ENCODE results near the gene CCDC85C.

Gene CCDC85C

DNA sequence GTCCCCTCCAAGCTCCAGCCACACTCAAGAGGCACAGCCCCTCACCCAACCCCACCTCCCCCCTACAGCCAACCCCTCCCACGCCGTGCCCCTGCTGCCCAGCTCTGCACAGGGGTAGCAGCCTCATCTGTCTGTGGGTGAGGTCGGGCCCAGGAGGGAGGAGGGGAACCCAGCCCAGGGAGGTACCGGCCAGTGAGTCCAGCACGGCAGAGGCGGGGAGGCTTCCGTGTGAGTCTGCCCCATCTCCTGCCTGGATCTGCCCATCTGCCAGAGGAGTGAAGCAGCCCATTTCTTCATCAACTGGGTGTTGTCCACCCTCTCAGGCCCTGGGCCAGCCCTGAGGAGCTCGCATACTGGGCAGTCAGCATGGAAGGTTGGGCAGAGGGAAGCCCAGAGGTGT is 68.6 kb downstream of the CCDC85C start:
- H3K36me3 ChIP-seq (ENCODE audit: insufficient read depth) = no peaks in the 10 kb centered on the region
- peaks cover 14% of the 10 kb centered on the region for H3K4me1 ChIP-seq (ENCODE audit: low read depth, poor library complexity, severe bottlenecking)
- no peak for TF ChIP-seq CTCF (conservative IDR thresholded peaks at IDR 0.05; ENCODE audit: low read depth, low read length)
- H3K4me3 ChIP-seq (IDR thresholded peaks at IDR 0.05; ENCODE audit: insufficient read depth, low read depth, low read length) = no peak overlapping the region
- no peak overlapping the region for H3K4me2 ChIP-seq
- H2AFZ ChIP-seq (ENCODE audit: low read depth) = no peak overlapping the region
- no peaks in the 10 kb centered on the region for H4K20me1 ChIP-seq (ENCODE audit: insufficient read depth)
- H3K27ac ChIP-seq = no peak overlapping the region
- no peaks in the 10 kb centered on the region for H3K27me3 ChIP-seq (ENCODE audit: insufficient read depth, low read depth)
- no peak overlapping the region for H3K9ac ChIP-seq
- H3K79me2 ChIP-seq (ENCODE audit: insufficient read depth, low read depth) = no peaks in the 10 kb centered on the region

GRCh38 chr14:99534863-99535262 is 69.1 kb downstream of the CCDC85C start:
- H3K4me1 ChIP-seq (ENCODE audit: low read depth, poor library complexity, severe bottlenecking) = peaks cover 14% of the 10 kb centered on the region
- no peak overlapping the region for H3K4me2 ChIP-seq
- no peaks in the 10 kb centered on the region for H3K79me2 ChIP-seq (ENCODE audit: insufficient read depth, low read depth)
- H3K36me3 ChIP-seq (ENCODE audit: insufficient read depth) = no peaks in the 10 kb centered on the region
- no peak overlapping the region for H3K27ac ChIP-seq
- no peaks in the 10 kb centered on the region for H3K27me3 ChIP-seq (ENCODE audit: insufficient read depth, low read depth)
- H4K20me1 ChIP-seq (ENCODE audit: insufficient read depth) = no peaks in the 10 kb centered on the region
- no peak overlapping the region for H3K4me3 ChIP-seq (IDR thresholded peaks at IDR 0.05; ENCODE audit: insufficient read depth, low read depth, low read length)
- H3K9ac ChIP-seq = no peak overlapping the region
- TF ChIP-seq CTCF (conservative IDR thresholded peaks at IDR 0.05; ENCODE audit: low read depth, low read length) = no peak
- no peak overlapping the region for H2AFZ ChIP-seq (ENCODE audit: low read depth)

GRCh38 chr14:99534333-99534732 is 69.7 kb downstream of the CCDC85C start:
- H3K9ac ChIP-seq = no peak overlapping the region
- H3K4me1 ChIP-seq (ENCODE audit: low read depth, poor library complexity, severe bottlenecking) = peaks cover 8% of the 10 kb centered on the region
- H3K4me2 ChIP-seq = no peak overlapping the region
- no peaks in the 10 kb centered on the region for H3K79me2 ChIP-seq (ENCODE audit: insufficient read depth, low read depth)
- H3K27ac ChIP-seq = no peak overlapping the region
- no peaks in the 10 kb centered on the region for H4K20me1 ChIP-seq (ENCODE audit: insufficient read depth)
- no peak for TF ChIP-seq CTCF (conservative IDR thresholded peaks at IDR 0.05; ENCODE audit: low read depth, low read length)
- no peak overlapping the region for H3K4me3 ChIP-seq (IDR thresholded peaks at IDR 0.05; ENCODE audit: insufficient read depth, low read depth, low read length)
- no peaks in the 10 kb centered on the region for H3K27me3 ChIP-seq (ENCODE audit: insufficient read depth, low read depth)
- H3K36me3 ChIP-seq (ENCODE audit: insufficient read depth) = no peaks in the 10 kb centered on the region
- H2AFZ ChIP-seq (ENCODE audit: low read depth) = no peak overlapping the region

GRCh38 chr14:99532310-99532709 is 71.7 kb downstream of the CCDC85C start:
- H2AFZ ChIP-seq (ENCODE audit: low read depth) = no peak overlapping the region
- H3K4me1 ChIP-seq (ENCODE audit: low read depth, poor library complexity, severe bottlenecking) = no peaks in the 10 kb centered on the region
- H3K79me2 ChIP-seq (ENCODE audit: insufficient read depth, low read depth) = no peaks in the 10 kb centered on the region
- no peak overlapping the region for H3K27ac ChIP-seq
- H3K36me3 ChIP-seq (ENCODE audit: insufficient read depth) = no peaks in the 10 kb centered on the region
- no peak overlapping the region for H3K4me2 ChIP-seq
- H3K4me3 ChIP-seq (IDR thresholded peaks at IDR 0.05; ENCODE audit: insufficient read depth, low read depth, low read length) = no peak overlapping the region
- no peaks in the 10 kb centered on the region for H3K27me3 ChIP-seq (ENCODE audit: insufficient read depth, low read depth)
- no peak overlapping the region for H3K9ac ChIP-seq
- no peaks in the 10 kb centered on the region for H4K20me1 ChIP-seq (ENCODE audit: insufficient read depth)
- TF ChIP-seq CTCF (conservative IDR thresholded peaks at IDR 0.05; ENCODE audit: low read depth, low read length) = no peak

Data from KMS-11 (cell line).